NB4 (cell line): ENCODE results near the gene TMEM218.

Experiments used
- MAX ChIP-seq: IDR thresholded peaks from 2 replicates; pipeline ENCODE4 v1.6.1; 2011; ENCODE audit warnings: low read depth, low read length
- MYC ChIP-seq: IDR thresholded peaks from 2 replicates; pipeline ENCODE4 v1.6.1; 2011; ENCODE audit warnings: low read depth, low read length
- POLR2A ChIP-seq: IDR thresholded peaks from 2 replicates; pipeline ENCODE4 v1.6.1; 2011; ENCODE audit warnings: mild to moderate bottlenecking; ENCODE audit not compliant: insufficient read length; ENCODE audit errors: extremely low read depth
- TF ChIP-seq, protein P1 (sequence below): IDR thresholded peaks from one replicate; pipeline ENCODE4 v1.5.1; 2012; ENCODE audit warnings: low read depth, low read length

DNA sequence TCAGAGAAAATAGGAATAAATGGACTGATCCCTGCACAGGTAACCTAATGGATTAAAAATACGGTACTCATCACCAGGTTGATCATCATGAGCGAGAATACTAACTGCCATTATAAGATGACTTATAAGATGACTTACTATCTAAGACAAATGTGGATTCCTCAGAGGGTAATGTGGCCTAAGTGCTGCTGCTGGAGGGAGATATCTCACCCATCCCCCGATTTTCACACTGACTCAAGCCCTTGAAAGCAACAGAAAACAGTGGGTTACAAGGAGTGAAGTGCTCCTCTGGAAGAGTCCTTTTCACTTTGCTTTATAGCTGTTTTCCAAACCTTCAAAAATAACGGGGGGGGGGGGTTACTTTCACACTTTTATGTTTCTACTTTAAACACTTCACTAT, 920 bp downstream of the TMEM218 start:
- TF ChIP-seq, protein P1, sequence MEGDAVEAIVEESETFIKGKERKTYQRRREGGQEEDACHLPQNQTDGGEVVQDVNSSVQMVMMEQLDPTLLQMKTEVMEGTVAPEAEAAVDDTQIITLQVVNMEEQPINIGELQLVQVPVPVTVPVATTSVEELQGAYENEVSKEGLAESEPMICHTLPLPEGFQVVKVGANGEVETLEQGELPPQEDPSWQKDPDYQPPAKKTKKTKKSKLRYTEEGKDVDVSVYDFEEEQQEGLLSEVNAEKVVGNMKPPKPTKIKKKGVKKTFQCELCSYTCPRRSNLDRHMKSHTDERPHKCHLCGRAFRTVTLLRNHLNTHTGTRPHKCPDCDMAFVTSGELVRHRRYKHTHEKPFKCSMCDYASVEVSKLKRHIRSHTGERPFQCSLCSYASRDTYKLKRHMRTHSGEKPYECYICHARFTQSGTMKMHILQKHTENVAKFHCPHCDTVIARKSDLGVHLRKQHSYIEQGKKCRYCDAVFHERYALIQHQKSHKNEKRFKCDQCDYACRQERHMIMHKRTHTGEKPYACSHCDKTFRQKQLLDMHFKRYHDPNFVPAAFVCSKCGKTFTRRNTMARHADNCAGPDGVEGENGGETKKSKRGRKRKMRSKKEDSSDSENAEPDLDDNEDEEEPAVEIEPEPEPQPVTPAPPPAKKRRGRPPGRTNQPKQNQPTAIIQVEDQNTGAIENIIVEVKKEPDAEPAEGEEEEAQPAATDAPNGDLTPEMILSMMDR = no peak
- TF ChIP-seq MAX (no peak), POLR2A (no peak), MYC (no peak)
